ENCODE results near the gene CDIP1.
"Not testable (repeated sequence)": the region's sequence is repeated elsewhere in the genome, so short reads cannot be mapped to it uniquely, and the experiment has no call there.

The CDIP1 gene

DNA sequence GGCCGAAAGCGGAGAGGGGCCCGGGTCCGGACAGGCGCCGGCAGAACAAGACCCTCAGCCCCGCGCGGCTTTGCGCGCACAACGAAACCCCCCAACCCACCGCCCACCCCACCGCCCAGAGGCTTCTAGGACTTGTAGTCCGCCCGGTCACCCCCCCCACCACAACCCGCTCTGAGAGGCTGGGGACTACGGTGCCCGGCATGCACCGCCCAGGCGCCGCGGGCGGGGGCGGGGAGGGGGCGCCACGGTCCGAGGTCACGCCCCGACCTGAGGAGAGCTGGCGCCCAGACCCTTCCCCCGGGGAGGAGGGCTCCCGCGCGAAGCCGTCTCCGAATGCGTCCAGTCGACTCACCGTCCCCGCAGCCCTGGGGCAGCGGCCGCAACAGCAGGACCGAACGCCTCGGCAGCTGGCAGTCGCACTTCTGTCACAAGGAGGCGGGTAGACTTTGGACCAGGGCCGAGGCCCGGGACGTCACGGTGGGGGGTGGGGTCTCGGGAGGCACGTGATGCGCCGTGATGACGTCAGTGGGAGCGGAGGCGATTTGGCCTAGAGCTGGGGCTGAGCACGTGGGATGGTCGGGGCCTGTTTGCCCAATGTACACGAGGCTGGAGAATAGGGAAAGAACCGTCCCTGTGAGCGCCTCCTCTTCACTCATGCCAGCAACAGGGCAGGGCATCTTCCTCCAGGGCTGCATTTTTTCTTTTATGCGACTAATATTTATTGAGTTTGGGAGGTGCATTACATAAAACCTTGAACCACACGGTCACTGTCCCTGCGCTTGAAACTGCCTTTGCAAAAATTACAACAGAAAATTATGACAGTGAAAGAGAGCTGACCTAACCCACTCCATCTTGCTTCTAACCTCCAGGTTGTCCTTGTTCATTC is at the start of gene CDIP1:
TSS of gene CDIP1 (minus strand) at position 424 of the 886 bp plus-strand sequence. CDS start 24,643 bp downstream, outside the sequence.
- DNase-seq (ENCODE audit: low read depth in 2 of 2, low spot score in 1 of 2) = peak; percentile 88 to 94

DNA sequence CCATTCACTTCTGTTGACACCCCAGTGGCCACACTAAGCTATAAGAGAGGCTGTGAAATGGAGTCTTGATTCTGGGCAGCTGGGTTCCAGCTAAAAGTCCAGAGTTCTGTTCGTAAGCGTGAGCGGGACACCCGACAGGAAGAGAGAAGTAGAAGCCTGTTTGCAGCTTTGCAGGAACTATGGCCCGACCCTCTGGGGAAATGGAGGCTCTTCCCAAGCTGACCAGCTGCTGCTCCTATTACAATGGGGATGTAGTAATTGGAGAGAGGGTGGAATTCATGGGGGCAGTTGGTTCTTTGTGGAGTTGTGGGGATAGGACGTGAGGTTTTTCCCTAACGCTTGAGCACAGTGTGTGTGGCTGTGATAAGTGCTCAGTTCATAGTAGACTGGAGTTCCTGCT is 47.7 kb upstream of the CDIP1 start:
- no peak for DNase-seq (ENCODE audit: low read depth in 2 of 2, low spot score in 1 of 2)

DNA sequence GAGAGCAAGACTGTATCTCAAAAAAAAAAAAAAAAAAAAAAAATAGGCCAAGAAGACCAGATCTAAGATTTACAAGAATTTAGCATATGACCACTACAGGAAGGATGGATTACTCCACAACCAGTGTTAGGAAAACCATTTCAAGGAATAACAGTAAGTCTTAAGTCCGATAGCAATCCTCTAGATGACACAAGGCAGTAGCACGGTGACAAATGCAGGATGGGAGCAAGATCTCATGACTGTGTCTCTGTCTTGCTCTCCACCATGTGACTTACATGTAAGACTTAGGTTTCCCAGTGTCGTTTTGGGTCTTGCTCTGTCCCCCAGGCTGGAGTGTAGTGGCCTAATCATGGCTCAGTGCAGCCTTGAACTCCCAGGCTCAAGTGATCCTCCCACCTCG is 45.3 kb upstream of the CDIP1 start:
- DNase-seq (ENCODE audit: low read depth in 2 of 2, low spot score in 1 of 2) = no peak

DNA sequence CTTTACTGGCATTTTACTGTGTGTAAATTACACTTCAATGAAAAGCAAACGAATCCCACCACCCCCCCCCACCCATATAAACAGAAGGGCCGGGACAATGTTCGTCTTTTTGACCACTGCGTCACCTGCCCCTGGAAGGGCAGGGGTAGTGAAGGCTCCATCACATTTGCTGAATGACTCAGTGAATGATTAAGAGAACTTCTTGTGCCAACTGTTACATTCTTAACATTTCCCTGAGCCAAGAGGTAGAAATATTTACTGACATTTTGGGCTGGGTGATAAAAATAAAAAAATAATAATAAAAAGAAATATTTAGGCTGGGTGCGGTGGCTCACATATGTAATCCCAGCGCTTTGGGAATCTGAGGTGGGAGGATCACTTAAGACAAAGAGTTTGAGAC is 41.7 kb upstream of the CDIP1 start:
- DNase-seq (ENCODE audit: low read depth in 2 of 2, low spot score in 1 of 2) = no peak

DNA sequence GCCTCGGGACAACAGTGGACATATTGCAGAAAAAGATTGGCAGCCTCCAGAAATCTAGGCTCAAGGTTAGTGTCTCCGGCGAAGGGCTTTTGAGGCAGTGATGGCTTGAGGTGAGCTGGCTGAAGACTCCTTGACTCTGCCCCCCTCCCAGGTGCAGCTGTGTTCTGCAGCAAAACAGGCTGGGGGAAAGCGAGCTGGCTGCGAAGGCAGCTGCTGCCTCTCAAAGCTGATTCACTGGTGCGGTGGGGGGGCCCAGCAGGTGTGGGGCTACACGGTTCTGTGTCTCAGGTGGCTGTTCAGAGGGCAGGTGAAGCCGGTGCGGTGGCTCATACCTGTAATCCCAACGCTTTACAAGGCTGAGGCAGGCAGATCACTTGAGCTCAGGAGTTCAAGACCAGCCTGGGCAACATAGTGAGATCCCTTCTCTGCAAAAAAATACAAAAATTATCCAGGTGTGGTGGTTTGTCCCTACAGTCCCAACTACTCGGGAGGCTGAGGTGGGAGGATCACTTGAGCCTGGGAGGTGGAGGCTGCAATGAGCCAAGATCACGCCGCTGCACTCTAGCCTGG is 40.5 kb upstream of the CDIP1 start:
- no peak for DNase-seq (ENCODE audit: low read depth in 2 of 2, low spot score in 1 of 2)

DNA sequence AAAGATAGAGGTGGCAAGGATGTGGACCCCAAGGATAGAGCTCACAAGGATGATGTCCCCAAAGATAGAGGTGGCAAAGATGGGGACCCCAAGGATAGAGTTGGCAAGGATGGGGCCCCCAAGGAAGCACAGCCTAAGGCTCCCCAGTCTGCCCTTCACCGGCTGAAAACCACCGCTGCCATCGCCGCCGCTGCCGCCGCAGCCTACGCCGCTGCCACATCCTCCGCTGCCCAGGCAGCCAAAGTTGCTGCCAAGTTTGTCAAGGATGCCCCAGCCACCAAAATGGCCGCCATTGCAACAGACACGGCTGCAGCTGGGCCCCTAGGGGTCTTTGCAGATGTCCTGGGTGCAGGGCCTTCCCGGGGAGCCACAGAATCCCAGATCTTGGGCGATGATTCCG is 37.4 kb upstream of the CDIP1 start:
- no peak for DNase-seq (ENCODE audit: low read depth in 2 of 2, low spot score in 1 of 2)

DNA sequence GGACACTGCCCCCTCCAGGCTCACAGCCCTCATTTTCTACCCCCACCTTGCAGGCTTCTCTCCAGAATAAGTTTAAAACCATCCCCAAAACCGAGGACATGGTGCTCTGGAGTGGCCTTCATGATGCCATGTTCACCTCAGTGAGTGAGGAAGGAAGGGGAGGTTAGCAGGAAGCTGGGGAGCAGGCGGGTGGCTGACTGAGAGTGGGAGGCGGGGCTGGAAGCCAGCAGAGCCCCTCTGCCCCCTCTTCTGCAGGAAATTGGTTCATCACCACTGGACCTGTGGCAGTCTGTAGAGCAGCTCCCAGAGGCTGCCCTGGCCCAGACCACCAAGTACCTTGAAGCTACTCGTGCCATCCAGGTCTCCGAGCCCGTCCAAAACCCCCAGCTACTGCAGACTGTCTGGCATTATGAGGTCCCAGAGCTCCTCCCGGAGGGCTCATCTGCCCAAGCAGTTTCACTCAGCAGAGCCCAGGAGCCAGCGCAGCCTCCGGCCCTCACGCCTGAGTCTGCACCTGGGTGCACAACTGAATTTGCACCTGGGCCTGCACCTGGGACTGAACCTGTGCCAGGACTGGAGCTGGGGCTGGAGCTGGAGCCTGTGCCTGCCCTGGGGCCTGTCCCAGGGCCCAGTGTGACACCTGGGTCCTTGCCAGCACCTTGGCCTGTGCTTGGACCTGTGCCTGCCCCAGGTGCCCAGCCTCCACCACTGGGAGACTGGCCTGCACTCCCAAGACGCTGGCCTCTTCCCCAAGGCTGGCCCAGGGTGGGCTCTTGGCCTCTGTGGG is 36.5 kb upstream of the CDIP1 start:
- DNase-seq (ENCODE audit: low read depth in 2 of 2, low spot score in 1 of 2) = no peak

DNA sequence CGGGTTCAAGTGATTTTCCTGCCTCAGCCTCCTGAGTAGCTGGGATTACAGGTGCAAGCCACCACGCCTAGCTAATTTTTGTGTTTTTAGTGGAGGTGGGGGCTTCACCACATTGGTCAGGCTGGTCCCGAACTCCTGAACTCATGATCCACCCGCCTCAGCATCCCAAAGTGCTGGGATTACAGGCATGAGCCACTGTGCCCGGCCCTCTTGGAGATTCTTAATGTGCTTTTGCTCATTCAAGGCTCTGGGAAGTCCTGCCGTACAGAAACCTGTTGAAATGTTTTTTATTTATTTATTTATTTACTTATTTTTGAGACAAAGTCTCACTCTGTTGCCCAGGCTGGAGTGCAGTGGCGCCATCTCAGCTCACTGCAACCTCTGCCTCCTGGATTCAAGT is 35.4 kb upstream of the CDIP1 start:
- not testable (repeated sequence) for DNase-seq (ENCODE audit: low read depth in 2 of 2, low spot score in 1 of 2)

DNA sequence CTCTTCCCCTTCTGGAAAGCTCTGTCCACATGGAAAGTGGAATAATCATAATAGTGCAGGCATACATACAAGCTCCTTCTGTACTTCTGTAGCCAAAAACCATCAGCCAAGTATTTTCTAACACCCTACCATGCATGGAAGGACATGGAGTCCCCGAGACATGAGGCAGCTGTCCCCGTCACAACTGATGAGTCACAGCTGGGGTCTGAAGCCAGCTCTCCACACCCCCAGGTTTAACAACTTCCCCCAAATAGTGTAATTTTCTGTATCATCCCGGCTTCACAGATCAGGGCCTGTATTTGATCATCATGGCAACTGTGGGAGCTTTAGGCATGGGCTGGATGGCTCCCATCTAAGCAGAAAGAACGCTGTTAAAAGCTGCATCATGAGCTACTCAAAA is 34.1 kb upstream of the CDIP1 start:
- DNase-seq (ENCODE audit: low read depth in 2 of 2, low spot score in 1 of 2) = no peak

DNA sequence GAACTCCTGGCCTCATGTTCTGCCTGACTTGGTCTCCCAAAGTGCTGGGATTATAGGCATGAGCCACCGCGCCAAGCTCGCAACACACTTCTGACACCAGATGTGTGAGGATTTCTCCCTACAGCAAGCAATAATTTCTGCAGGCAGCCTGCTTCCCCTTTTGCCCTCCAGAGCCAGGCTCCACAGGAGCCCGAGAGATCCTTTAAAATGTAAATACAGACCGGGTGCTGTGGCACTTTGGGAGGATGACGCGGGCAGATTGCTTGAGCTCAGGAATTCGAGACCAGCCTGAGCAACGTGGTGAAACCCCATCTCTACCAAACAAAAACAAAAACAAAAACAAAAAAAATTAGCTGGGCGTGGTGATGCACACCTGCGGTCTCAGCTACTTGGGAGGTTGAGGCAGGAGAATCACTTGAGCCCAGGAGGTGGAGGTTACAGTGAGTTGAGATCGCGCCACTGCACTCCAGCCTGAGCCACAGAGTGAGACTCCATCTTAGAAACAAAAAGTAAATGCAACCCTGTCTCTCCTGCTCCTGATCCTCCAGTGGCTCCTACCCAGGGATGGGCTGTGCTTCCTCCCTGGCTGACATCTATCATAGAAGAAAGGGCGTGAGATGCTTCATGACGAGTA is 32.2 kb upstream of the CDIP1 start:
- no peak for DNase-seq (ENCODE audit: low read depth in 2 of 2, low spot score in 1 of 2)

DNA sequence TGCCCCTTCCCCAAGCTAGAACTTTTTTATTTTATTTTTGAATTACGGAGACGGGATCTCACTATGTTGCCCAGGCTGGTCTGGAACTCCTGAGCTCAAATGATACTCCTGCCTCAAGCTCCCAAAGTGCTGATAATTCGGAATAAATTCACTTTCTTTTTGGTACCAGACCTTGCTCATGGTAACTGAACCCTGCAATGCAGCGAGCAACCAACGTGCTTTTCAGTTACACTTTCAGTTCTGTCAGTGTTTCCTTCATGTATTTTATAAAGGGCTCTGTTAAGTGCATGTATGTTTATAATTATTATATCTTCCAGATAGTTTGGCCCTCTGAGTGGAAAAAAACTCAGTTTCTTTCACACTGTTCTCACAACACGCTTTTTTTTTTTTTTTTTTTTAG is 31.5 kb upstream of the CDIP1 start:
- DNase-seq (ENCODE audit: low read depth in 2 of 2, low spot score in 1 of 2) = no peak

DNA sequence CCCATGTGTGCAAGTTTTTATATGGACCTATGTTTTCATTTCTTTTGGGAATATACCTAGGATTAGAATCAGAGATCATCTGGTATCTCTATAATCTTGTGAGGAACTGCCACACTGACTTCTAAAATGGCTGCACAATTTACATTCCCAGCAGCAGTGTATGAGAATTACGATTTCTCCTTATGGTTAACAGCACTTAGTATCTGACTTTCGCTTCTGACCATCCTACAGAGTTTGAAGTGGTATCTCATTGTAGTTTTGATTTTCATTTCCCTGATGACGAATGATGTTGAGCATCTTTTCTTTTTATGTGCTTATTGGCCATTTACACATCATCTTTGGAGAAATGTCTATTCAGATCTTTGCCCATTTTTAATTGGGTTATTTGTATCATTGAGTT is 27.6 kb upstream of the CDIP1 start:
- no peak for DNase-seq (ENCODE audit: low read depth in 2 of 2, low spot score in 1 of 2)

DNA sequence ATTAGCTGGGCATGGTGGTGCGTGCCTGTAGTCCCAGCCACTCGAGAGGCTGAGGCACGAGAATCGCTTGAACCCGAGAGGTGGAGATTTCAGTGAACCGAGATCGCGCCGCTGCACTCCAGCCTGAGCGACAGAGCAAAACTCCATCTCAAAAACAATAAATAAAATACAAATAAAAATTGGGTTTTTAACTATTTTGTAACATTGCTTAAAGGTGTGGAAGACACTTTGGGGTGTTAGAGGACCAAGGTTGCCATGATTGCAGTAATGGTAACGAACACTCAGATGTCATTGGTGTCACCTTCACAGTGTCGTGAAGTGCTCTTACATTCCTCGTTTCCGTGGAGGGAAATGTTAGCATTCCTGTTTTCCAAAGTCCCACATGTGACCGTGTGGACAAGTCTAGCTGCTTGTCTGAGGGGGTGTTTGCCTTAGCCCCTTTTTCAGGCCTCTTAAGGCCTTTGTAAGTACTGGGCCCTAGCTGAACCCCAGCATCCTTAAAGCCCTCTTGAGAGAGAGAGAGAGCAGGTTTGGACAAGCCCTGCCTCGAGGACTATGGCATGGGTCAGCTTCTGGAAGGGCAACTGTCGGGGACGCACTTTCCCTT is 26.2 kb upstream of the CDIP1 start:
- no peak for DNase-seq (ENCODE audit: low read depth in 2 of 2, low spot score in 1 of 2)

DNA sequence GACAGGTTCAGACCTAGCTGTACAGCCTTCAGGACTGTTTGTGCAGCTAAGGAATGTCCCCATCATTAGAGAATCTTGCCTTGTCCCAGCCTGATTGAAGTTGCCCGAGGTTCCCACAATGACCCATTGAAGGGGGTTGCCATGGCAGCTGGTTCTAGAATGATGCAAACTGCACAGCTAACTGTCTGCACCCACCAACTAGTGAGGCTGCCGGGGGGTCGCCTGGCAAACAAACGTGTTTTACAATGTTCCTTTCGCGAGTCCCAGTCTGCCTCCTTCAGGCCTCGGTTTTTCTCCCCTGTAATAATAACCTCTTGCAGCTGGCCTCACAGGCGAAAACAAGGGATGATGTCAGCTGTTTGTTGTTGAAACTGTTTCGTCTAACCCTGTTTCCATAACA is 23.0 kb upstream of the CDIP1 start:
- no peak for DNase-seq (ENCODE audit: low read depth in 2 of 2, low spot score in 1 of 2)

DNA sequence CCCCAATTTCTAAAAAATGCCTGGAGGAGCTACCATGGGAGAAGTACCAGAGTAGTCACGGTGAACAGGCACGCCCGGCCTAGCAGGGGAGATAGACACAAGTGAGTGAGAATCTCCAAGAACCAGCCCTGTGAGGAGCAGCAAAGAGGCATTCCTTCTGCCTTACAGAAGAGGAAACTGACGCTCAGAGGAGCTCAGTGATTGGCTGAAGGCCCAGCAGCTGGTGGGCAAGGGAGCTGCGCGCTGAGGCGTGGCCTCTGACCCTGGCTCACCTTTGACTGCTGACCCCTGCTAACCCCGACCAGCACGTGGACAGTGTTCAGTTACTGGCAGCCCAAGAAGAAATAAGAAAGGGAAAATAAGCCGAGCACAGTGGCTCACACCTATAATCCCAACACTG is 19.4 kb upstream of the CDIP1 start:
- DNase-seq (ENCODE audit: low read depth in 2 of 2, low spot score in 1 of 2) = no peak

DNA sequence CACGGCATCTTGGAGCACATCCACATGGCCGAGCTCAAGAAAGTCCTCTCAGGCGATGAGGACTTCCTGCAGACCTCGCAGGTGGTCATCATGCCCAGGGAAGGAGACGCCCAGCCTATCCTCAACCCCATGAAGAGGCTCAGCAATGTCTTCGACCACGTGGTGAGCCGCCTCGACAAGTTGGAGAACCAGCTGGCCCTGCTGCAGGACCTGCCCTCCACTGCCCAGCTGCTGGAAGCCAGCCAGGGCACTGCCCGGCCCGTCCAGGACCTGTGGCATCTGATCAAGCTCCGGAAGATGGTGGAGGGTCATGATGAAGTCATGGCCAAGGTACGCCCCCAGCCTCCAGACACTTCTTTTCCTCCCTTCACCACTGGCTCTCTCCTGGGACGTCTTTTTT is 18.0 kb upstream of the CDIP1 start:
- DNase-seq (ENCODE audit: low read depth in 2 of 2, low spot score in 1 of 2) = no peak

DNA sequence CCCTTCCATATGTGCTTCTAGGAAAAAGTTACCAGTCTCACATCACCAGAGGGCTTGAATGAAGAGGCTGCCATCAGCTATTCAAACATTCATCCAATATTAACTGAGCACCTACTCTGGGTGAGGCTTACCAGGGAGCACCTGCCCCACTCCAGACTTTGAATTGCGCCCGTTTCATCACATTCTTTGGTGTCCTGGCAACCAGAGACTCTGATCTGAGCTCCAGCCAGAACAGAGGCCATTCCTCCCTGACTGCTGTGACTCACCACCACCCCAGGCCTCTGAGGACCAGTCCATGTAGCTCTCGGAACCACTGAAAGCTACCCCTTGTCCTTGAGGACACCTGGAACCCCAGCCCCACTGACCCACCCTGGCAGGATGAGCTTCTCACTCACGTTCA is 17.5 kb upstream of the CDIP1 start, which contains the start of gene C16orf96:
TSS of gene C16orf96 (plus strand) at position 229 of the 400 bp plus-strand sequence. CDS start at position 379, 150 bp downstream.
- no peak for DNase-seq (ENCODE audit: low read depth in 2 of 2, low spot score in 1 of 2)

DNA sequence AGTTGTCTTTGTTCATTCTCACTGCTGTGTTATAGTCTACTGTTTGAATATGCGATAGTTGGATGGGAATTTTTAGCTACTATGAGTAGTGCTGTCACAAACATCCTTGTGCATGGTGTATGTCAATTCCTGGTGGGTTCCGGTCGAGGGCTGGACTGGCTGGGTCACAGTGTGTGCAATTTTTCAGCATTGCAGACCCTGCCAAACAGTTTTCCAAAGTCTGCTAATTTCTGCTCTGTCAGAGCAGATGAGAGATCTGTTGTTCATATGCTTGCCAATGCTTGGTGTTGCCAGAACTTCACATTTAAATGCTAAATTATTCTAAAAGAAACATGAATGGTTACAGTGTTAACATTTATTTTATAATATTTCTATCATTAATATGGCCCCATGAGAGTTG is 14.0 kb upstream of the CDIP1 start:
- no peak for DNase-seq (ENCODE audit: low read depth in 2 of 2, low spot score in 1 of 2)

DNA sequence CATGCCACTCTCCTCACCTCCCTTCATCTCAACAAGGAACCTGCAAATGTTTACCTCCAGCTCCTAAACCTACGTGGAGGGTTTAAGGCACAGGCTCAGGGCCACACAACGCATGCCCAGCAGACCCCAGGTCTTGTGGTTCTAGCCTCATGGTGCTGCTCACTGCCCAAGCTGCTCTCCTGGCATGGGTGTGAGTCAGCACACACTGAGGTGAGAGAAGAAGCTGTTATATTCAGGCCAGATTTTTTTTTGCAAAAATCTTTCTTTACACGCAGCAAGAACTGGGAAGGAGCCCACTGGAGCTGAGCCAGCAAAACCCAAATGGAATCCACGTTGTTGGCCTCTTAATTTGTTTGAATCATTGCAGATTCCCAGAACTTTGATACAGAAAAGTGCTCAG is 12.0 kb upstream of the CDIP1 start:
- DNase-seq (ENCODE audit: low read depth in 2 of 2, low spot score in 1 of 2) = no peak

DNA sequence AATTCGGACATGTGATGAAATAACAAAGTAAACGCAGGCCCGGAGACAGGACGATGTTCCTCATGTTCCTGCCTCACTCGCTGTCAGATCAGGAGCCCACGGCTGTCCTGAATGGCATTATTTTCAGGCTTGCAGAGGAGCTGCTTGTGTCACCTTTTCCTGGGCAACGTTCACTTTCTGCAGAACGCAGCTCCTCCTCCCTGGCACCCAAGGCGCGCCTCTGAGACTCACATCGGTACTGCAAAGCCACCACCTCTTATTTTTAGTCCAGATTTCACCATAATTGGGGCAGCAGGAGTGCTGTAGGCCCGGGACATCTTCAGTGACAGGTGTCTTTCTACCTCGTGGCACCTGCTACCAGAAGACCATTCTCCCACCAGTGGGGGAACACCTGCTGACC is 9.6 kb upstream of the CDIP1 start:
- DNase-seq (ENCODE audit: low read depth in 2 of 2, low spot score in 1 of 2) = no peak

DNA sequence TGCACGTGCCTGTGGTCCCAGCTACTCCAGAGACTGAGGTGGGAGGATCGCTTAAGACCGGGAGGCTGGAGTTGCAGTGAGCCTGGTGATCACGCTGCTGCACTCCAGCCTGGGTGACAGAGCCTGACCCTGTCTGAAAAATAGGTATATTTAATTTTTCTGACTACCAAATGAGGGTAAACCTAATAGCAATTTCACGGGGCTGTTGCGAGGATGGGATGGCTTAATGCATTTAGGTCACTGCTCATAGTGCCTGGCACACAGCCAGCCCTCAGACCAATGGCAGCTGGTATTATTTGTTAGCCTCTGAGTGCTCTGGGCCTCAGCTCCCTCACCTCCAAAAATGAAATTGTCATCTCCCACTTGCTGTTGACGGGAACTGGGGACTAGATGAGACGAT is 5.9 kb upstream of the CDIP1 start:
- no peak for DNase-seq (ENCODE audit: low read depth in 2 of 2, low spot score in 1 of 2)

All from stimulated activated CD8-positive, alpha-beta memory T cell treated with anti-CD3 and anti-CD28 coated beads, Interleukin-4, amount 100 ng/mL, for 1 hour (primary cell).